Body of pancreas (tissue), 4 donors: ENCODE results near the gene MIAT. TPM values are rescaled to one million over a fixed set of nuclear protein-coding genes. Genes with fewer than 3 reads are reported as not detected.
"Not testable (repeated sequence)": the region's sequence is repeated elsewhere in the genome, so short reads cannot be mapped to it uniquely, and the experiment has no call there.

ENCODE experiments used
- ATAC-seq: fragments of 150-250 bp; one replicate; pipeline ENCODE4 v1.9.1; 2016
- DNase-seq, 4 donors: peaks; one replicate each; pipeline ENCODE4 v3.0.0-alpha.2; 2019
- H3K27ac ChIP-seq, 4 donors: fragments of 200-600 bp; sonication (generic); 1 replicate in 3 of 4; 2 replicates in 1 of 4; pipeline versions ENCODE4 v1.5.1 to v1.6.1; 2016 to 2019; ENCODE audit warnings: mild to moderate bottlenecking in 1 of 4, mixed read lengths in 1 of 4, moderate library complexity in 1 of 4
- H3K27me3 ChIP-seq, 2 donors: fragments of 200-600 bp; sonication (generic); one replicate each; pipeline ENCODE4 v1.6.0; 2016; ENCODE audit warnings: mild to moderate bottlenecking in 1 of 2
- H3K36me3 ChIP-seq, 2 donors: fragments of 200-600 bp; sonication (generic); replicated peaks in 1 of 2; 2 replicates each; pipeline ENCODE4 v1.5.1; 2016; ENCODE audit warnings: low read depth in 2 of 2; ENCODE audit not compliant: insufficient read depth in 1 of 2
- H3K4me1 ChIP-seq: fragments of 200-600 bp; sonication (generic); one replicate; pipeline ENCODE4 v1.6.0; 2016
- H3K4me3 ChIP-seq, 2 donors: fragments of 200-600 bp; sonication (generic); 1 replicate in 1 of 2; 2 replicates in 1 of 2; pipeline ENCODE4 v1.5.1; 2016 to 2019
- H3K9me3 ChIP-seq, 3 donors: fragments of 200-600 bp; sonication (generic); 1 replicate in 2 of 3; 2 replicates in 1 of 3; pipeline ENCODE4 v1.5.1; 2016
- POLR2A ChIP-seq, 3 donors: fragments of 450-650 bp; IDR thresholded peaks; one replicate each; pipeline ENCODE4 v1.6.1; 2016; ENCODE audit warnings: antibody characterized with exemption in 3 of 3, mild to moderate bottlenecking in 2 of 3
- WGBS, 2 donors: methylation state at CpG; one replicate each; pipeline ENCODE4 v1.1.5; 2017; 5-methylcytosine and 5-hydroxymethylcytosine counted together
- intact Hi-C: fragments of 100-400 bp; cut with DNase I; formaldehyde crosslinking; loops from one replicate; pipeline ENCODE4 v1.15.1; 2023
- total RNA-seq, 2 donors: library from RNA; depleted of rRNA; stranded (reverse); fragments of >200 nt; gene quantifications; one replicate each; pipeline ENCODE4 v1.1.0, GENCODE V29; 2016
- TF ChIP-seq, protein P1 (sequence below), 7 experiments: fragments of 450-650 bp in 4 of 7; fragments of 200-600 bp in 3 of 7; sonication (generic) in 3 of 7; IDR thresholded peaks; one replicate each; pipeline ENCODE4 v1.5.1; 2016 to 2019; ENCODE audit warnings: antibody characterized with exemption in 7 of 7

The MIAT gene
- total RNA-seq, 2 donors from 2014 or later: 1.0 to 2.6 TPM

DNA sequence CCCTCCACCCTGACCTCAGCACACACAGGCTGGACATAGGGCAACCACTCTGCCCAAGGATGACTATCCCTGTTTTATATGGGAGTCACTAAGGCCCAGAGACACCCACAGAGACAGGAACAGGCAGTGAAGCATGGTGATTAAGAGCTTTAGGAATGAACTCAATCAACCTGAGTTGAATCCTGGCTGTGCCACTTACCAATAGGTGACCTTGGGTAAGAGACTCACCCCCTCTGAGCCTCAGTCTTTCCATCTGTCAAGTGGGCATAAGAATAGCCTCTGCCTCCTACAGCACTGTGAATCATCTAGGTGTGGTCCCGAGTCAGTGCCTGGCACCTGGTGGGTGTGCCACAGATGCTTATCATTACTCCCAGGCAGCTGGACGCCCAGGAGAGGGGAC lies 46.4 kb upstream of the MIAT start:
- H3K4me1 ChIP-seq: no peaks in the 10 kb centered on the region
- no peak overlapping the region for H3K4me3 ChIP-seq
- DNase-seq (no peak), ATAC-seq (no peak)
- intact Hi-C loops: no loop called here
- H3K27ac ChIP-seq: no peak overlapping the region
- 67 to 75% methylated on average over 2 of the region's 2 CpGs for WGBS, 2 donors
- no peaks in the 10 kb centered on the region for H3K9me3 ChIP-seq
- H3K27me3 ChIP-seq: no peaks in the 10 kb centered on the region
- TF ChIP-seq POLR2A (IDR thresholded peaks at IDR 0.05): no peak
- TF ChIP-seq, protein P1, sequence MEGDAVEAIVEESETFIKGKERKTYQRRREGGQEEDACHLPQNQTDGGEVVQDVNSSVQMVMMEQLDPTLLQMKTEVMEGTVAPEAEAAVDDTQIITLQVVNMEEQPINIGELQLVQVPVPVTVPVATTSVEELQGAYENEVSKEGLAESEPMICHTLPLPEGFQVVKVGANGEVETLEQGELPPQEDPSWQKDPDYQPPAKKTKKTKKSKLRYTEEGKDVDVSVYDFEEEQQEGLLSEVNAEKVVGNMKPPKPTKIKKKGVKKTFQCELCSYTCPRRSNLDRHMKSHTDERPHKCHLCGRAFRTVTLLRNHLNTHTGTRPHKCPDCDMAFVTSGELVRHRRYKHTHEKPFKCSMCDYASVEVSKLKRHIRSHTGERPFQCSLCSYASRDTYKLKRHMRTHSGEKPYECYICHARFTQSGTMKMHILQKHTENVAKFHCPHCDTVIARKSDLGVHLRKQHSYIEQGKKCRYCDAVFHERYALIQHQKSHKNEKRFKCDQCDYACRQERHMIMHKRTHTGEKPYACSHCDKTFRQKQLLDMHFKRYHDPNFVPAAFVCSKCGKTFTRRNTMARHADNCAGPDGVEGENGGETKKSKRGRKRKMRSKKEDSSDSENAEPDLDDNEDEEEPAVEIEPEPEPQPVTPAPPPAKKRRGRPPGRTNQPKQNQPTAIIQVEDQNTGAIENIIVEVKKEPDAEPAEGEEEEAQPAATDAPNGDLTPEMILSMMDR (IDR thresholded peaks at IDR 0.05): no peak
- H3K36me3 ChIP-seq: no peaks in the 10 kb centered on the region

DNA sequence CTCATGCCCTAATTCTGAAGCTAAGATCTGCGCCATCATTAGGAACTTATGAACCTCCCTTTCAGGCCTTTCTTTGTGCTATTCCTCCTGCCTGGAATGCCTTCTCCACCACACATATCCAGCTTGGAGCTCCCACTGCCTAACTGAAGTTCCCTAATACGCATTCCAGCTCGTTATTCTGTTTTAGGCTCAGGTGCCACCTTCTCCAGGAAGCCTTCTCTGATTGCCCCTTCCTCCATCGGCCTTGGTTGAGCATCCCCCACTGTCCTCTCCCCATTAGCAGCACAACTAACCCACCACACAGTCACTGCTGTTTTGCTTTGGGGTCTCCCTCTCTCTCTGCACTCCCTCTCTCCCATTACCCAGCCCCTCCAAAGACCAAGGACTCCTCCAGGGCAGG lies 44.7 kb upstream of the MIAT start:
- Histone ChIP-seq H3K9me3 (no peaks in the 10 kb centered on the region), H3K4me1 (no peaks in the 10 kb centered on the region), H3K27me3 (no peaks in the 10 kb centered on the region), H3K4me3 (no peak overlapping the region), H3K27ac (no peak overlapping the region), H3K36me3 (no peaks in the 10 kb centered on the region)
- TF ChIP-seq, protein P1 (IDR thresholded peaks at IDR 0.05): no peak
- TF ChIP-seq POLR2A (IDR thresholded peaks at IDR 0.05): no peak
- DNase-seq (no peak), ATAC-seq (no peak)
- intact Hi-C loops: no loop called here
- 85 to 89% methylated on average over 4 of the region's 4 CpGs for WGBS, 2 donors

DNA sequence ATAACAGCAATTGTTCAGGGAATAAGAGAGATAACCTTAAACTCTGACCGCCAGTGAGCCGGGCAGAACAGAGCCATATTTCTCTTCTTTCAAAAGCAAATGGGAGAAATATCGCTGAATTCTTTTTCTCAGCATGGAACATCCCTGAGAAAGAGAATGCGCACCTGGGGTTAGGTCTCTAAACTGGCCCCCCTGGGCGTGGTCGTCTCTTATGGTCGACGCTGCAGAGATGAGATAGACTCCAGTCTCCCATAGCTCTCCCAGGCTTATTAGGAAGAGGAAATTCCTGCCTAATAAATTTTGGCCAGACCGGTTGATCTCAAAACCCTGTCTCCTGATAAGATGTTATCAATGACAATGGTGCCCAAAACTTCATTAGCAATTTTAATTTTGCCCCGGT lies 43.6 kb upstream of the MIAT start:
- ATAC-seq, H3K4me1 ChIP-seq, H3K27me3 ChIP-seq, H3K36me3 ChIP-seq, H3K4me3 ChIP-seq, H3K27ac ChIP-seq, H3K9me3 ChIP-seq, intact Hi-C loops, DNase-seq: not testable (repeated sequence)
- WGBS, 2 donors: 25 to 27% methylated on average over 10 of the region's 10 CpGs

DNA sequence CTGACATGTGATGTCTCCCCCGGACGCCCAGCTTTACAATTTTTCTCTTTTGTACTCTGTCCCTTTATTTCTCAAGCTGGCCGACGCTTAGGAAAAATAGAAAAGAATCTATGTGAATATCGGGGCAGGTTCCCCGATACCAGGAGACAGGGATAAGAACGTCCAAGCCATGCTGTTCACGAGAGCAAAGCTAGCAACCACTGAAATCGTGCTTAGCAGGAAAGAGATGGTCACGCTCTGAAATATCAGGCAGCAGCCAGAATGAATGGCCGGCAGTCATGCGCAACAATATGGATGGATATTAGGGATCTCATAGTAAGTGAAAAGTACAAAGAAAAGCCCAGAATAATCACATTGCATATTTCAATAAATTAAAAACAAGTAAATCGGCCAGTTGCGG lies 43.1 kb upstream of the MIAT start:
- H3K9me3 ChIP-seq: no peaks in the 10 kb centered on the region
- H3K27ac ChIP-seq: no peak overlapping the region
- intact Hi-C loops: no loop called here
- TF ChIP-seq, protein P1 (IDR thresholded peaks at IDR 0.05): no peak
- TF ChIP-seq POLR2A (IDR thresholded peaks at IDR 0.05): no peak
- no peaks in the 10 kb centered on the region for H3K27me3 ChIP-seq
- H3K36me3 ChIP-seq: no peaks in the 10 kb centered on the region
- 49 to 51% methylated on average over 14 of the region's 14 CpGs for WGBS, 2 donors
- DNase-seq (no peak), ATAC-seq (no peak)
- H3K4me3 ChIP-seq: no peak overlapping the region
- H3K4me1 ChIP-seq: no peaks in the 10 kb centered on the region

- H3K9me3 ChIP-seq: no peaks in the 10 kb centered on the region
- no peak overlapping the region for H3K4me3 ChIP-seq
- 34 to 48% methylated on average over 5 of the region's 5 CpGs for WGBS, 2 donors
- no peaks in the 10 kb centered on the region for H3K36me3 ChIP-seq
- no peak overlapping the region for H3K27ac ChIP-seq
- H3K4me1 ChIP-seq: no peaks in the 10 kb centered on the region
- TF ChIP-seq, protein P1 (IDR thresholded peaks at IDR 0.05): no peak
- TF ChIP-seq POLR2A (IDR thresholded peaks at IDR 0.05): no peak
- ATAC-seq (no peak), DNase-seq (no peak)
- no peaks in the 10 kb centered on the region for H3K27me3 ChIP-seq
- intact Hi-C loops: no loop called here
Observed at GRCh38 chr22:26615149-26615548, 42.2 kb upstream of the MIAT start.
